Caco-2 (cell line): ENCODE measurements around the gene MYO1F. TPM values are rescaled to one million over a fixed set of nuclear protein-coding genes. Genes with fewer than 3 reads are reported as not detected.
A peak's percentile ranks its signal among the peaks of the same experiment; 100 is the strongest.

Experiments
- BruUV-seq: library from RNA; stranded (reverse); fragments of 400-500 nt; replicated peaks from 2 replicates; lab custom pipeline; 2021; lab: Mats Ljungman, UMichigan
- CTCF ChIA-PET: fragments of 300-600 bp; sonication (Branson Sonifier 250); formaldehyde crosslinking; loops from one replicate; lab custom pipeline; 2022; ENCODE audit warnings: antibody characterized with exemption; lab: Charles Lee
- POLR2A ChIA-PET: fragments of 300-600 bp; sonication (Branson Sonifier 250); formaldehyde crosslinking; loops from one replicate; lab custom pipeline; 2022; ENCODE audit warnings: antibody characterized with exemption; lab: Charles Lee
- DNase-seq, 2 experiments: peaks; one replicate each; pipeline versions ENCODE4 v3.0.0 to v3.0.0-alpha.2; 2020 to 2022
- H3K27me3 ChIP-seq: replicated peaks from 2 replicates; pipeline ENCODE4 v1.6.0; 2011; ENCODE audit warnings: low read length; ENCODE audit not compliant: control insufficient read depth, insufficient read depth
- H3K36me3 ChIP-seq: 2 replicates; pipeline ENCODE4 v1.5.1; 2011; ENCODE audit warnings: low read length; ENCODE audit not compliant: control insufficient read depth, insufficient read depth
- H3K4me1 ChIP-seq: fragments of 250-450 bp; sonication (Bioruptor Pico); 2 replicates; pipeline ENCODE4 v1.5.1; 2020; ENCODE audit warnings: mild to moderate bottlenecking
- H3K4me3 ChIP-seq: 2 replicates; pipeline ENCODE4 v1.5.1; 2011; ENCODE audit warnings: low read depth, mild to moderate bottlenecking, control low read depth, low read length
- H3K9me3 ChIP-seq: fragments of 250-450 bp; sonication (Bioruptor Pico); 2 replicates; pipeline ENCODE4 v1.5.1; 2020; ENCODE audit warnings: mild to moderate bottlenecking, moderate library complexity
- H3K27ac Mint-ChIP-seq: one replicate; pipeline ENCODE4 v1.8.0; 2022; ENCODE audit warnings: mixed read lengths; ENCODE audit not compliant: unreplicated experiment
- H3K27me3 Mint-ChIP-seq: one replicate; pipeline ENCODE4 v1.8.0; 2022; ENCODE audit warnings: mixed read lengths; ENCODE audit not compliant: insufficient read depth, unreplicated experiment
- H3K36me3 Mint-ChIP-seq: one replicate; pipeline ENCODE4 v1.8.0; 2022; ENCODE audit warnings: mild to moderate bottlenecking, mixed read lengths; ENCODE audit not compliant: insufficient read depth, unreplicated experiment
- H3K4me1 Mint-ChIP-seq: one replicate; pipeline ENCODE4 v1.8.0; 2022; ENCODE audit warnings: low read depth, mixed read lengths; ENCODE audit not compliant: unreplicated experiment
- H3K4me3 Mint-ChIP-seq: one replicate; pipeline ENCODE4 v1.8.0; 2022; ENCODE audit warnings: mild to moderate bottlenecking, moderate library complexity, mixed read lengths; ENCODE audit not compliant: unreplicated experiment
- H3K9me3 Mint-ChIP-seq: one replicate; pipeline ENCODE4 v1.8.0; 2022; ENCODE audit warnings: mixed read lengths; ENCODE audit not compliant: unreplicated experiment
- CTCF ChIP-seq, 2 experiments: fragments of 200-600 bp in 1 of 2; IDR thresholded peaks; 1 replicate in 1 of 2; 2 replicates in 1 of 2; pipeline versions ENCODE4 v1.5.1 to v1.8.0; 2011 to 2022; ENCODE audit warnings: antibody characterized with exemption in 1 of 2, control low read depth in 1 of 2, inconsistent platforms in 1 of 2, low read depth in 1 of 2, low read length in 1 of 2, mild to moderate bottlenecking in 1 of 2, moderate library complexity in 1 of 2; ENCODE audit not compliant: insufficient read depth in 1 of 2, severe bottlenecking in 1 of 2, unreplicated experiment in 1 of 2
- intact Hi-C: fragments of 100-400 bp; cut with micrococcal nuclease; formaldehyde crosslinking; loops from one replicate; pipeline ENCODE4 v1.10.0; 2022; ENCODE audit not compliant: unreplicated experiment
- total RNA-seq: library from RNA; stranded (reverse); gene quantifications from 2 replicates; pipeline ENCODE4 v1.2.3, GENCODE V29; 2022

Gene MYO1F
- total RNA-seq, 1 experiment from 2014 or later, result 0.25 TPM

- Histone ChIP-seq H3K9me3 (no peaks in the 10 kb centered on the region), H3K4me1 (no peaks in the 10 kb centered on the region), H3K27me3 (no peaks in the 10 kb centered on the region), H3K4me3 (no peak overlapping the region), H3K36me3 (no peaks in the 10 kb centered on the region)
- Mint-ChIP-seq H3K4me1 (no peaks in the 10 kb centered on the region), H3K27me3 (no peaks in the 10 kb centered on the region), H3K9me3 (no peaks in the 10 kb centered on the region), H3K27ac (no peak overlapping the region), H3K4me3 (no peak overlapping the region), H3K36me3 (peaks cover 2% of the 10 kb centered on the region)
- POLR2A ChIA-PET, result no interaction called here
- CTCF ChIA-PET, result no interaction called here
- intact Hi-C loops, result no loop called here
- no peak for TF ChIP-seq CTCF (IDR thresholded peaks at IDR 0.05; ENCODE audit: insufficient read depth in 1 of 2, low read depth in 1 of 2, low read length in 1 of 2, severe bottlenecking in 1 of 2, unreplicated experiment in 1 of 2)
- peak in 1 of 2 experiments; percentile 11 for DNase-seq
- BruUV-seq, result no TSS peak
Observed at GRCh38 chr19:8552810-8553209, 24.4 kb downstream of the MYO1F start.

- Mint-ChIP-seq H3K27me3 (no peaks in the 10 kb centered on the region), H3K27ac (no peak overlapping the region), H3K4me3 (no peak overlapping the region), H3K4me1 (no peaks in the 10 kb centered on the region), H3K9me3 (no peaks in the 10 kb centered on the region), H3K36me3 (no peaks in the 10 kb centered on the region)
- ChIA-PET CTCF (no interaction called here), POLR2A (no interaction called here)
- Histone ChIP-seq H3K36me3 (no peaks in the 10 kb centered on the region), H3K4me3 (no peak overlapping the region), H3K27me3 (no peaks in the 10 kb centered on the region), H3K4me1 (no peaks in the 10 kb centered on the region), H3K9me3 (no peaks in the 10 kb centered on the region)
- intact Hi-C loops, result no loop called here
- no peak for TF ChIP-seq CTCF (IDR thresholded peaks at IDR 0.05; ENCODE audit: insufficient read depth in 1 of 2, low read depth in 1 of 2, low read length in 1 of 2, severe bottlenecking in 1 of 2, unreplicated experiment in 1 of 2)
- BruUV-seq, result no TSS peak
- no peak for DNase-seq
Observed at GRCh38 chr19:8550070-8550469, 27.2 kb downstream of the MYO1F start.

- H3K36me3 ChIP-seq, result no peaks in the 10 kb centered on the region; the same call in 1 of the 2 replicates
- CTCF ChIA-PET, result no interaction called here
- BruUV-seq, result no TSS peak
- Mint-ChIP-seq H3K4me1 (no peaks in the 10 kb centered on the region), H3K36me3 (no peaks in the 10 kb centered on the region), H3K27ac (no peak overlapping the region), H3K9me3 (no peaks in the 10 kb centered on the region), H3K4me3 (no peak overlapping the region), H3K27me3 (no peaks in the 10 kb centered on the region)
- POLR2A ChIA-PET, result no interaction called here
- no peak for TF ChIP-seq CTCF (IDR thresholded peaks at IDR 0.05; ENCODE audit: insufficient read depth in 1 of 2, low read depth in 1 of 2, low read length in 1 of 2, severe bottlenecking in 1 of 2, unreplicated experiment in 1 of 2)
- no peaks in the 10 kb centered on the region for H3K27me3 ChIP-seq
- H3K9me3 ChIP-seq, result no peaks in the 10 kb centered on the region
- no peaks in the 10 kb centered on the region for H3K4me1 ChIP-seq
- no peak overlapping the region for H3K4me3 ChIP-seq
- intact Hi-C loops, result no loop called here
- no peak for DNase-seq
Observed at GRCh38 chr19:8545743-8546142, 31.5 kb downstream of the MYO1F start.
